Brain microvascular endothelial cell (primary cell): ENCODE measurements around the gene MEIOB.

Experiments used
- DNase-seq: peaks from one replicate; pipeline ENCODE4 v3.0.0-alpha.2; 2020
- H3K27ac ChIP-seq: fragments of 250-450 bp; sonication (Bioruptor Pico); 2 replicates; pipeline ENCODE4 v1.5.1; 2020; ENCODE audit warnings: mild to moderate bottlenecking, moderate library complexity
- H3K27me3 ChIP-seq: fragments of 250-450 bp; sonication (Bioruptor Pico); replicated peaks from 2 replicates; pipeline ENCODE4 v1.5.1; 2020; ENCODE audit warnings: mild to moderate bottlenecking
- H3K36me3 ChIP-seq: fragments of 250-450 bp; sonication (Bioruptor Pico); replicated peaks from 2 replicates; pipeline ENCODE4 v1.5.1; 2020; ENCODE audit warnings: mild to moderate bottlenecking
- H3K4me3 ChIP-seq: 2 replicates; pipeline ENCODE4 v1.5.1; 2011; ENCODE audit warnings: low read depth, mild to moderate bottlenecking, control low read depth, low read length, moderate library complexity
- in situ Hi-C: cut with HindIII; loops from 2 replicates; pipeline ENCODE4 v1.10.0; 2017; ENCODE audit warnings: low sequenced_read_pairs, low pct_ligation_motif_present
- TF ChIP-seq, protein P1 (sequence below): IDR thresholded peaks from 2 replicates; pipeline ENCODE4 v1.5.1; 2011; ENCODE audit warnings: low read depth, mild to moderate bottlenecking, moderate library complexity, low read length, control low read depth, inconsistent platforms; ENCODE audit errors: missing control alignments

MEIOB gene

DNA sequence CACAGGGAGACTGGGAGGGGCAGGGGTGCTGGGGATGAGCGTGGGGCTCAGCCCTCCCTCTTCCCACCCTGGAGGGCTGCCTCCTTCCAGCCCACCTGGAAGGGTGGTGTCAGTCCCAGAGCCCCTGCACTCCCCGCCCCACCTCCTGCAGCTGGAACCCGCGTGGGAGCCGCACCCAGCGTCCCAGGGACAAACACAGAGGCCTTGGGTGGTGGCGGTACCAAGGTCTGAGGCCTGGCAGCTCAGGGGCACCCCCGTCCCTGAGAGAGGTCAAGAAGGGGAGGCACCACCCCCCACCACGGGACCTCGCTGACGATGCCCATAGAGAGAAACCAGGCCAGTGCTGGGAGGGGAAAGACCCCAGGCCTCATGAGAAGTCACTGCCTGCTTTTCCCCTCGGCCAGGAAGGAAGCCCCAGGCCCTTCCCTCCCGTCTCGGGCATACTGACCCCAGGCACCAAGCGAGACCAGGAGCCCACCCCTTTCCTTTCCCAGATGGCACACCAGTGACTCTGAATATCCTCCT is 42.2 kb upstream of the MEIOB start:
- TF ChIP-seq, protein P1, sequence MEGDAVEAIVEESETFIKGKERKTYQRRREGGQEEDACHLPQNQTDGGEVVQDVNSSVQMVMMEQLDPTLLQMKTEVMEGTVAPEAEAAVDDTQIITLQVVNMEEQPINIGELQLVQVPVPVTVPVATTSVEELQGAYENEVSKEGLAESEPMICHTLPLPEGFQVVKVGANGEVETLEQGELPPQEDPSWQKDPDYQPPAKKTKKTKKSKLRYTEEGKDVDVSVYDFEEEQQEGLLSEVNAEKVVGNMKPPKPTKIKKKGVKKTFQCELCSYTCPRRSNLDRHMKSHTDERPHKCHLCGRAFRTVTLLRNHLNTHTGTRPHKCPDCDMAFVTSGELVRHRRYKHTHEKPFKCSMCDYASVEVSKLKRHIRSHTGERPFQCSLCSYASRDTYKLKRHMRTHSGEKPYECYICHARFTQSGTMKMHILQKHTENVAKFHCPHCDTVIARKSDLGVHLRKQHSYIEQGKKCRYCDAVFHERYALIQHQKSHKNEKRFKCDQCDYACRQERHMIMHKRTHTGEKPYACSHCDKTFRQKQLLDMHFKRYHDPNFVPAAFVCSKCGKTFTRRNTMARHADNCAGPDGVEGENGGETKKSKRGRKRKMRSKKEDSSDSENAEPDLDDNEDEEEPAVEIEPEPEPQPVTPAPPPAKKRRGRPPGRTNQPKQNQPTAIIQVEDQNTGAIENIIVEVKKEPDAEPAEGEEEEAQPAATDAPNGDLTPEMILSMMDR: no peak
- no peak for DNase-seq
- no peak overlapping the region for H3K27ac ChIP-seq
- H3K36me3 ChIP-seq: no peaks in the 10 kb centered on the region
- peaks cover 49% of the 10 kb centered on the region for H3K27me3 ChIP-seq
- H3K4me3 ChIP-seq: no peak overlapping the region
- in situ Hi-C loops: no loop called here

GRCh38 chr16:1913327-1914083 is 41.5 kb upstream of the MEIOB start:
- in situ Hi-C loops: no loop called here
- H3K27me3 ChIP-seq: peaks cover 49% of the 10 kb centered on the region

GRCh38 chr16:1912215-1912543 is 40.2 kb upstream of the MEIOB start:
- Histone ChIP-seq H3K36me3 (no peaks in the 10 kb centered on the region), H3K4me3 (no peak overlapping the region), H3K27me3 (peaks cover 51% of the 10 kb centered on the region), H3K27ac (no peak overlapping the region)
- no peak for DNase-seq
- TF ChIP-seq, protein P1: no peak
- in situ Hi-C loops: no loop called here

More at GRCh38 chr16:1913327-1914083, 41.5 kb upstream of the MEIOB start:
- H3K4me3 ChIP-seq: no peak overlapping the region
- H3K27ac ChIP-seq: no peak overlapping the region
- no peak for DNase-seq
- TF ChIP-seq, protein P1: no peak
- no peaks in the 10 kb centered on the region for H3K36me3 ChIP-seq

- peaks cover 49% of the 10 kb centered on the region for H3K27me3 ChIP-seq
- no peak overlapping the region for H3K27ac ChIP-seq
- H3K36me3 ChIP-seq: no peaks in the 10 kb centered on the region
- no peak overlapping the region for H3K4me3 ChIP-seq
- TF ChIP-seq, protein P1: no peak
- DNase-seq: no peak
- in situ Hi-C loops: no loop called here
Observed at GRCh38 chr16:1911467-1912214, 39.7 kb upstream of the MEIOB start.

GRCh38 chr16:1909561-1910231 is 37.7 kb upstream of the MEIOB start:
- no peak overlapping the region for H3K27ac ChIP-seq
- H3K36me3 ChIP-seq: no peaks in the 10 kb centered on the region
- peaks cover 42% of the 10 kb centered on the region for H3K27me3 ChIP-seq
- DNase-seq: no peak
- TF ChIP-seq, protein P1: no peak
- no peak overlapping the region for H3K4me3 ChIP-seq
- in situ Hi-C loops: no loop called here
